ENCODE results near the gene GGA1. TPM values are rescaled to one million over a fixed set of nuclear protein-coding genes. Genes with fewer than 3 reads are reported as not detected.

GGA1 gene
- total and polyA plus RNA-seq, 11 donors = 22.7 to 45.7 (median 27.4) TPM

- intact Hi-C loops (cut with DNase I) = loop anchor here in 6 of 10 donors (1.0 to 5.0 kb wide), 7 partner anchors 14 to 76 kb away; partner anchors contain the start of genes PDXP (in 5 of the 6) and GGA1 (in 1 of the 6)
- no peaks in the 10 kb centered on the region for H3K9me3 ChIP-seq
- H3K36me3 ChIP-seq = peaks cover 0 to 34% (median 28%) of the 10 kb centered on the region in 9 donors
- WGBS, 4 donors = 5 to 19% (median 8%) methylated on average over 8 to 17 of the region's 17 CpGs
- H3K27ac ChIP-seq = peak overlapping the region; percentile 74 to 99 (median 96)
- H3K4me3 ChIP-seq = peak overlapping the region; percentile 52 to 92 (median 71)
- peaks cover 3 to 61% (median 32%) of the 10 kb centered on the region in 12 donors for H3K4me1 ChIP-seq
- TF ChIP-seq, protein P1, sequence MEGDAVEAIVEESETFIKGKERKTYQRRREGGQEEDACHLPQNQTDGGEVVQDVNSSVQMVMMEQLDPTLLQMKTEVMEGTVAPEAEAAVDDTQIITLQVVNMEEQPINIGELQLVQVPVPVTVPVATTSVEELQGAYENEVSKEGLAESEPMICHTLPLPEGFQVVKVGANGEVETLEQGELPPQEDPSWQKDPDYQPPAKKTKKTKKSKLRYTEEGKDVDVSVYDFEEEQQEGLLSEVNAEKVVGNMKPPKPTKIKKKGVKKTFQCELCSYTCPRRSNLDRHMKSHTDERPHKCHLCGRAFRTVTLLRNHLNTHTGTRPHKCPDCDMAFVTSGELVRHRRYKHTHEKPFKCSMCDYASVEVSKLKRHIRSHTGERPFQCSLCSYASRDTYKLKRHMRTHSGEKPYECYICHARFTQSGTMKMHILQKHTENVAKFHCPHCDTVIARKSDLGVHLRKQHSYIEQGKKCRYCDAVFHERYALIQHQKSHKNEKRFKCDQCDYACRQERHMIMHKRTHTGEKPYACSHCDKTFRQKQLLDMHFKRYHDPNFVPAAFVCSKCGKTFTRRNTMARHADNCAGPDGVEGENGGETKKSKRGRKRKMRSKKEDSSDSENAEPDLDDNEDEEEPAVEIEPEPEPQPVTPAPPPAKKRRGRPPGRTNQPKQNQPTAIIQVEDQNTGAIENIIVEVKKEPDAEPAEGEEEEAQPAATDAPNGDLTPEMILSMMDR (IDR thresholded peaks at IDR 0.05) = no peak
- TF ChIP-seq POLR2A (IDR thresholded peaks at IDR 0.05) = no peak
- peak; percentile 68 to 82 (median 73) for DNase-seq
- H3K27me3 ChIP-seq = no peaks in the 10 kb centered on the region
- ATAC-seq = peak; percentile 12 to 33 (median 21)
Measured at GRCh38 chr22:37675930-37676735, 67.5 kb downstream of the GGA1 start.

DNA sequence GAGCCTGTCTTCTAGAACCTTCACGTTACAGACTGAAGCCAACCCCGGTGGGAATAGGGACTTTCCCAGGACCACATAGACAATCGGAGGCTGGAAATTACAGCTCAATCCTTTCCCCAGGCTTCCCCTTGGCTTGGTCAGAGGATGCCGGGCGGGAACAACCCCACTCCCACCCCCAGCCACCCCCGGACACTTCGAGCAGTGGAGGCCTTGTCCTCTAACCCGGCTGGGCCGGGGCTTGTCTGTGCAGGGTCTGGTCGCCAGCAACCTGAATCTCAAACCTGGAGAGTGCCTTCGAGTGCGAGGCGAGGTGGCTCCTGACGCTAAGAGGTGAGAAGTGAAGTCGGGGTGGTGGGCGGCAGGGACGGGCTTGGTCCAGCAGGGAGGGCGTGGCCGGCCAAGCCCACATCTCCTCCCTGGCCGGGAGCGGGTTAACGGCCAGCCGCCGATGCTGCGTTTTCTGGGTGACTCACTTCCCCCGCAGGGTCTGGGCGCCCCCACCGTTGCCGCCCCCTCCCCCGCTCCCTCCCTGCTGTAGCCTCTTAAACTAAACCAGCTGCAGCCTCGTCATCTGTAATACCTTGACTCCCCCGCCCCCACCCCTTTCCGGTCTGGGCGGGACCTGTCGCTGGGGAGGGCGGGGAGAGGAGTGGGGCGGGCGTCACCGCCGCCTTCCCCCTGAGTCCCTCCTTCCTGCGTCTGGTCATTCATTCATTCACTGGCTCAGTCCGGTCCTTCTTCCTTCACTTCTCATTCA is 68.3 kb downstream of the GGA1 start:
- H3K4me1 ChIP-seq = peaks cover 3 to 68% (median 39%) of the 10 kb centered on the region in 12 donors
- TF ChIP-seq, protein P1 (IDR thresholded peaks at IDR 0.05) = no peak
- TF ChIP-seq POLR2A (IDR thresholded peaks at IDR 0.05) = no peak
- intact Hi-C loops (cut with DNase I) = loop anchor here in 3 of 10 donors (5.0 kb wide), 3 partner anchors 35 to 75 kb away; no protein-coding TSS in a partner anchor
- DNase-seq (peak; percentile 88 to 91 (median 90)), ATAC-seq (peak in 3 of 4 donors; percentile 48 to 59 (median 48))
- peaks cover 0 to 34% (median 28%) of the 10 kb centered on the region in 9 donors for H3K36me3 ChIP-seq
- peak overlapping the region; percentile 74 to 99 (median 96) for H3K27ac ChIP-seq
- H3K27me3 ChIP-seq = no peaks in the 10 kb centered on the region
- 3 to 6% (median 5%) methylated on average over 31 to 42 of the region's 42 CpGs for WGBS, 4 donors
- H3K9me3 ChIP-seq = no peaks in the 10 kb centered on the region
- H3K4me3 ChIP-seq = peak overlapping the region; percentile 52 to 92 (median 71)

GRCh38 chr22:37677493-37677974 is 68.9 kb downstream of the GGA1 start:
- 54 to 64% (median 56%) methylated on average over 15 of the region's 15 CpGs for WGBS, 4 donors
- Histone ChIP-seq H3K36me3 (peaks cover 0 to 34% (median 28%) of the 10 kb centered on the region in 9 donors), H3K9me3 (no peaks in the 10 kb centered on the region), H3K4me1 (peaks cover 3 to 68% (median 39%) of the 10 kb centered on the region in 12 donors), H3K27me3 (no peaks in the 10 kb centered on the region), H3K27ac (peak overlapping the region in 11 of 12 donors; percentile 91 to 99 (median 96)), H3K4me3 (peak overlapping the region; percentile 52 to 92 (median 71))
- DNase-seq = no peak
- TF ChIP-seq, protein P1 (IDR thresholded peaks at IDR 0.05) = no peak
- no peak for TF ChIP-seq POLR2A (IDR thresholded peaks at IDR 0.05)
- intact Hi-C loops (cut with DNase I) = loop anchor here in 3 of 10 donors (5.0 kb wide), 3 partner anchors 35 to 75 kb away; no protein-coding TSS in a partner anchor
- ATAC-seq = no peak

Measured in heart left ventricle (tissue), 16 donors.